ENCODE results near the gene CHMP3. TPM values are rescaled to one million over a fixed set of nuclear protein-coding genes. Genes with fewer than 3 reads are reported as not detected.
"Not testable (repeated sequence)": the region's sequence is repeated elsewhere in the genome, so short reads cannot be mapped to it uniquely, and the experiment has no call there.

Gene CHMP3
- total RNA-seq, 1 donor from 2014 or later = 37.9 TPM

- H3K4me3 ChIP-seq (ENCODE audit: low read depth, low read length) = no peak overlapping the region
- no peak for DNase-seq (ENCODE audit: low read depth)
- TF ChIP-seq CTCF (conservative IDR thresholded peaks at IDR 0.05; ENCODE audit: low read depth, low read length) = no peak
Observed at GRCh38 chr2:86566158-86566820, 3.0 kb upstream of the CHMP3 start.

- no peak for DNase-seq (ENCODE audit: low read depth)
- H3K4me3 ChIP-seq (ENCODE audit: low read depth, low read length) = peak overlapping the region; percentile 86
- TF ChIP-seq CTCF (conservative IDR thresholded peaks at IDR 0.05; ENCODE audit: low read depth, low read length) = no peak
Observed at GRCh38 chr2:86563650-86564061, 413 bp upstream of the CHMP3 start.

- TF ChIP-seq CTCF (conservative IDR thresholded peaks at IDR 0.05; ENCODE audit: low read depth, low read length) = no peak
- DNase-seq (ENCODE audit: low read depth) = no peak
- H3K4me3 ChIP-seq (ENCODE audit: low read depth, low read length) = peak overlapping the region; percentile 86
Observed at GRCh38 chr2:86562485-86562921, 740 bp downstream of the CHMP3 start.

- H3K4me3 ChIP-seq (ENCODE audit: low read depth, low read length) = no peak overlapping the region
- no peak for TF ChIP-seq CTCF (conservative IDR thresholded peaks at IDR 0.05; ENCODE audit: low read depth, low read length)
- DNase-seq (ENCODE audit: low read depth) = no peak
Observed at GRCh38 chr2:86557836-86558235, 5.4 kb downstream of the CHMP3 start.

- no peak for DNase-seq (ENCODE audit: low read depth)
- no peak overlapping the region for H3K4me3 ChIP-seq (ENCODE audit: low read depth, low read length)
- no peak for TF ChIP-seq CTCF (conservative IDR thresholded peaks at IDR 0.05; ENCODE audit: low read depth, low read length)
Observed at GRCh38 chr2:86556508-86556907, 6.7 kb downstream of the CHMP3 start.

- DNase-seq (ENCODE audit: low read depth) = no peak
- no peak for TF ChIP-seq CTCF (conservative IDR thresholded peaks at IDR 0.05; ENCODE audit: low read depth, low read length)
- no peak overlapping the region for H3K4me3 ChIP-seq (ENCODE audit: low read depth, low read length)
Observed at GRCh38 chr2:86552889-86553288, 10.4 kb downstream of the CHMP3 start.

- DNase-seq (ENCODE audit: low read depth); H3K4me3 ChIP-seq (ENCODE audit: low read depth, low read length): not testable (repeated sequence)
Observed at GRCh38 chr2:86549963-86550725, 13.1 kb downstream of the CHMP3 start.

- not testable (repeated sequence) for H3K4me3 ChIP-seq (ENCODE audit: low read depth, low read length); DNase-seq (ENCODE audit: low read depth)
Observed at GRCh38 chr2:86549440-86549839, 13.8 kb downstream of the CHMP3 start.

- H3K4me3 ChIP-seq (ENCODE audit: low read depth, low read length); DNase-seq (ENCODE audit: low read depth): not testable (repeated sequence)
Observed at GRCh38 chr2:86548913-86549396, 14.3 kb downstream of the CHMP3 start.

GRCh38 chr2:86548165-86548912 is 14.9 kb downstream of the CHMP3 start:
- H3K4me3 ChIP-seq (ENCODE audit: low read depth, low read length); DNase-seq (ENCODE audit: low read depth): not testable (repeated sequence)

Data from epithelial cell of proximal tubule (primary cell).